Vagina (tissue), 2 donors: ENCODE results near the gene CNTLN. TPM values are rescaled to one million over a fixed set of nuclear protein-coding genes. Genes with fewer than 3 reads are reported as not detected.

Source experiments
- DNase-seq, 2 donors: peaks; one replicate each; pipeline ENCODE4 v3.0.0-alpha.2; 2017; ENCODE audit errors: extremely low spot score in 2 of 2
- H3K27ac ChIP-seq: fragments of 200-600 bp; sonication (generic); one replicate; pipeline ENCODE4 v1.5.1; 2019
- H3K27me3 ChIP-seq: fragments of 200-600 bp; sonication (generic); one replicate; pipeline ENCODE4 v1.5.1; 2019
- H3K36me3 ChIP-seq, 2 donors: fragments of 200-600 bp; sonication (generic); one replicate each; pipeline ENCODE4 v1.5.1; 2017 to 2019
- H3K4me1 ChIP-seq: fragments of 200-600 bp; sonication (generic); one replicate; pipeline ENCODE4 v1.5.1; 2019
- H3K4me3 ChIP-seq, 2 donors: fragments of 200-600 bp; sonication (generic); 1 replicate in 1 of 2; 2 replicates in 1 of 2; pipeline ENCODE4 v1.5.1; 2016 to 2019
- H3K9me3 ChIP-seq: fragments of 200-600 bp; sonication (generic); one replicate; pipeline ENCODE4 v1.5.1; 2019
- POLR2A ChIP-seq, 2 donors: fragments of 450-650 bp; IDR thresholded peaks; one replicate each; pipeline ENCODE4 v1.6.1; 2017; ENCODE audit warnings: antibody characterized with exemption in 2 of 2, mild to moderate bottlenecking in 2 of 2, moderate library complexity in 2 of 2
- POLR2AphosphoS5 ChIP-seq, 2 donors: sonication (generic); formaldehyde crosslinking; IDR thresholded peaks; one replicate each; pipeline ENCODE4 v1.9.0; 2017; ENCODE audit warnings: antibody characterized with exemption in 2 of 2, mild to moderate bottlenecking in 2 of 2, low read depth in 1 of 2; ENCODE audit not compliant: insufficient read depth in 1 of 2
- intact Hi-C: fragments of 100-400 bp; cut with DNase I; formaldehyde crosslinking; loops from one replicate; pipeline ENCODE4 v1.15.1; 2023
- total RNA-seq: library from RNA; depleted of rRNA; stranded (reverse); fragments of >200 nt; gene quantifications from one replicate; pipeline ENCODE4 v1.2.3, GENCODE V29; 2016
- TF ChIP-seq, protein P1 (sequence below), 3 experiments: fragments of 450-650 bp in 2 of 3; fragments of 200-600 bp in 1 of 3; sonication (generic) in 1 of 3; IDR thresholded peaks; one replicate each; pipeline ENCODE4 v1.5.1; 2017 to 2019; ENCODE audit warnings: antibody characterized with exemption in 3 of 3, mild to moderate bottlenecking in 2 of 3, moderate library complexity in 2 of 3

The CNTLN gene
- total RNA-seq, 1 donor from 2014 or later, result 13.3 TPM

DNA sequence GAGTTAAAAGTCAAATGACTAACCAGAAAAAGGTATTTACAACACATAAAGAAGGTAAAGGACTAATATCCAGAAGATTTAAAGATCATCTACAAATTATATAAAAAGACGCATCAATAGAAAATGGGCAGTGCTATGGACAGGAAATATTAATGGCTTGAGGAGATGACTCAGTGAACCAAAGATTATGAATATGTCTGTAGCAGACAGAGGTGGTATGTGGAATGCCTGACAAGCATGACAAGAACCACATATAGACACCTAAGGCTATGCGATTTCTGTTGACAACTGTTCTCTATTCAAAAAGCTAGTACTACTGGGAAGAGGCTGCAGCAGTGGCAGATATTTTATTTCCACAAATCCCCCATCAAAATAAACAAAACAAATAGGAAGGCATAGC is 267.0 kb downstream of the CNTLN start:
- no peaks in the 10 kb centered on the region for H3K9me3 ChIP-seq
- intact Hi-C loops, result no loop called here
- no peak for DNase-seq
- no peak overlapping the region for H3K27ac ChIP-seq
- no peaks in the 10 kb centered on the region for H3K4me1 ChIP-seq
- no peak overlapping the region for H3K4me3 ChIP-seq
- no peaks in the 10 kb centered on the region for H3K27me3 ChIP-seq
- no peak for TF ChIP-seq POLR2AphosphoS5 (IDR thresholded peaks at IDR 0.05; ENCODE audit: insufficient read depth in 1 of 2, low read depth in 1 of 2)
- TF ChIP-seq, protein P1, sequence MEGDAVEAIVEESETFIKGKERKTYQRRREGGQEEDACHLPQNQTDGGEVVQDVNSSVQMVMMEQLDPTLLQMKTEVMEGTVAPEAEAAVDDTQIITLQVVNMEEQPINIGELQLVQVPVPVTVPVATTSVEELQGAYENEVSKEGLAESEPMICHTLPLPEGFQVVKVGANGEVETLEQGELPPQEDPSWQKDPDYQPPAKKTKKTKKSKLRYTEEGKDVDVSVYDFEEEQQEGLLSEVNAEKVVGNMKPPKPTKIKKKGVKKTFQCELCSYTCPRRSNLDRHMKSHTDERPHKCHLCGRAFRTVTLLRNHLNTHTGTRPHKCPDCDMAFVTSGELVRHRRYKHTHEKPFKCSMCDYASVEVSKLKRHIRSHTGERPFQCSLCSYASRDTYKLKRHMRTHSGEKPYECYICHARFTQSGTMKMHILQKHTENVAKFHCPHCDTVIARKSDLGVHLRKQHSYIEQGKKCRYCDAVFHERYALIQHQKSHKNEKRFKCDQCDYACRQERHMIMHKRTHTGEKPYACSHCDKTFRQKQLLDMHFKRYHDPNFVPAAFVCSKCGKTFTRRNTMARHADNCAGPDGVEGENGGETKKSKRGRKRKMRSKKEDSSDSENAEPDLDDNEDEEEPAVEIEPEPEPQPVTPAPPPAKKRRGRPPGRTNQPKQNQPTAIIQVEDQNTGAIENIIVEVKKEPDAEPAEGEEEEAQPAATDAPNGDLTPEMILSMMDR (IDR thresholded peaks at IDR 0.05), result no peak
- TF ChIP-seq POLR2A (IDR thresholded peaks at IDR 0.05), result no peak
- H3K36me3 ChIP-seq, result no peaks in the 10 kb centered on the region

DNA sequence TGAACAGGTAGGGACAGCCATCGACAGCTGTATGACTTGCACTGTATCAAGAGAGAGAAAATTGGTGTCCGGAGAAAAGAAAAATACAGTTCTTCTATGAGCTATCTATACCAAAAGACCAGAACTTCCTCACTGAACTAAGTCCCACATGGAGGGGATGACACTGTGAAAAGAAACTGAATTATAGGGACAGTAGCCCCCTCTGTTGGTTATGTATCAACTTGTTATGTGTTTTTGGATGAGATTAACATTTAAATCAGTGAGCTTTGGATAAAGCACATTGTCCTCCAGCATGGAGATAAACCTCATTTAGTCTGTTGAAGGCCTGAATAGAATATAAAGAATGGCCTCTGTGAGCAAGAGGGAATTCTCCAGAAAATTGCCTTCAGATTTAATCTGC is 267.5 kb downstream of the CNTLN start:
- no peaks in the 10 kb centered on the region for H3K27me3 ChIP-seq
- no peak overlapping the region for H3K27ac ChIP-seq
- H3K9me3 ChIP-seq, result no peaks in the 10 kb centered on the region
- DNase-seq, result no peak
- intact Hi-C loops, result no loop called here
- H3K4me1 ChIP-seq, result no peaks in the 10 kb centered on the region
- no peak overlapping the region for H3K4me3 ChIP-seq
- no peaks in the 10 kb centered on the region for H3K36me3 ChIP-seq
- no peak for TF ChIP-seq POLR2A (IDR thresholded peaks at IDR 0.05)
- no peak for TF ChIP-seq POLR2AphosphoS5 (IDR thresholded peaks at IDR 0.05; ENCODE audit: insufficient read depth in 1 of 2, low read depth in 1 of 2)
- TF ChIP-seq, protein P1 (IDR thresholded peaks at IDR 0.05), result no peak

DNA sequence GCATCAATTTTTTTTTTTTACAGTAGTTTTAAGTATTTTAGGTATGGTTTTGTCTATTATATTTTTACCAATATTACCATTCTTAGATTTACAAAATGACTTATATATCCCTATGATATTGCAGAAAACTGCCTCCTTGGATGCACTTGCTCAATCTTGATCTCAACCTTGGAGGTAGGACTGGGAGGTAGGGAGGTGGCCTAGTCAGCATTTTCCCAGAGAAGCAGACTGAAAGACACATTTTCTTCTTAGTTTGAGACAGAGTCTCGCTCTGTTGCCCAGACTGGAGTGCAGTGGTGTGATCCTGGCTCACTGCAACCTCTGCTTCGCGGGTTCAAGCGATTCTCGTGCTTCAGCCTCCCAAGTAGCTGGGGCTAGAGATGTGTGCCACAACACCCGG is 268.7 kb downstream of the CNTLN start:
- H3K9me3 ChIP-seq, result no peaks in the 10 kb centered on the region

DNA sequence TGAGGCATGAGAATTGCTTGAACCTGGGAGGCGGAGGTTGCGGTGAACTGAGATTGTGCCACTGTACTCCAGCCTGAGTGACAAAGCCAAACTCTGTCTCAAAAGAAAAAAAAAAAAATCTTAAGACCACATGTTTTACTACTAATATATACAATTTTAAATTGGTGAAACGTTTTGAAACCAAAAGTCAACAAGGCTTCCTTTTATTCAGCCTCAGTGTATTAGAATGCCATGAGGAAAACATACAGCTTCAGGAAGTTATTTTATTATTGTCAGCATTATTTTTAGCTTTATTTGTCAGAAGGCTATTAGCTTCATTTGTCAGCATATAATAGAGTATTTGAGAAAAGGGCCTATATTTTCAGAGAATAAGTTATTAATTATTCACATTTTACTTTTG is 280.1 kb downstream of the CNTLN start:
- Histone ChIP-seq H3K27ac (no peak overlapping the region), H3K9me3 (no peaks in the 10 kb centered on the region), H3K27me3 (no peaks in the 10 kb centered on the region), H3K4me1 (no peaks in the 10 kb centered on the region), H3K36me3 (peaks cover 0 to 3% of the 10 kb centered on the region in 2 donors), H3K4me3 (no peak overlapping the region)
- intact Hi-C loops, result no loop called here
- TF ChIP-seq, protein P1 (IDR thresholded peaks at IDR 0.05), result no peak
- no peak for TF ChIP-seq POLR2A (IDR thresholded peaks at IDR 0.05)
- no peak for TF ChIP-seq POLR2AphosphoS5 (IDR thresholded peaks at IDR 0.05; ENCODE audit: insufficient read depth in 1 of 2, low read depth in 1 of 2)
- no peak for DNase-seq

More for the DNA sequence above, 268.7 kb downstream of the CNTLN start:
- Histone ChIP-seq H3K27ac (no peak overlapping the region), H3K4me3 (no peak overlapping the region), H3K4me1 (no peaks in the 10 kb centered on the region), H3K36me3 (no peaks in the 10 kb centered on the region), H3K27me3 (no peaks in the 10 kb centered on the region)
- no peak for DNase-seq
- TF ChIP-seq, protein P1 (IDR thresholded peaks at IDR 0.05), result no peak
- TF ChIP-seq POLR2A (IDR thresholded peaks at IDR 0.05) (no peak), POLR2AphosphoS5 (IDR thresholded peaks at IDR 0.05; ENCODE audit: insufficient read depth in 1 of 2, low read depth in 1 of 2) (no peak)
- intact Hi-C loops, result no loop called here

GRCh38 chr9:17422994-17423680 is 288.3 kb downstream of the CNTLN start:
- Histone ChIP-seq H3K36me3 (no peaks in the 10 kb centered on the region), H3K27ac (no peak overlapping the region), H3K4me1 (no peaks in the 10 kb centered on the region), H3K27me3 (no peaks in the 10 kb centered on the region), H3K9me3 (no peaks in the 10 kb centered on the region), H3K4me3 (no peak overlapping the region)
- no peak for DNase-seq
- TF ChIP-seq, protein P1 (IDR thresholded peaks at IDR 0.05), result no peak
- TF ChIP-seq POLR2A (IDR thresholded peaks at IDR 0.05), result no peak
- TF ChIP-seq POLR2AphosphoS5 (IDR thresholded peaks at IDR 0.05; ENCODE audit: insufficient read depth in 1 of 2, low read depth in 1 of 2), result no peak
- intact Hi-C loops, result no loop called here
